ENCODE measurements around the gene PAFAH2. TPM values are rescaled to one million over a fixed set of nuclear protein-coding genes. Genes with fewer than 3 reads are reported as not detected.

The PAFAH2 gene
- total RNA-seq, 2 donors from 2014 or later = 11.6 to 13.3 TPM

DNA sequence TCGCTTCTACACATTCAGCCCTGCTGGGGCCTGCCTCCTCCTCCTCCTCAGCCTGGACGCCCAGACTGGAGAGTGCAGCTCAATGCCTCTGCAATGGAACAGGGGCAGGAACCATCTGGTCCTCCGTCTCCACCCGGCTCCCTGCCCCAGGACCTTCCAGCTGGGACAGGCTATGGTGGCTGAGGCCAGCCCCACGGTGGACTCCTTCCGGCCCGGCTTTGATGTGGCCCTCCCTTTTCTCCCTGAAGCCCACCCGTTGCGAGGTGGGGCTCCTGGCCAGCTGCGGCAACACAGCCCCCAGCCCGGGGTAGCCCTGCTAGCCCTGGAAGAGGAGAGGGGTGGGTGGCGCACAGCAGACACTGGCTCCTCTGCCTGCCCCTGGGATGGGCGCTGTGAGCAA is 25.1 kb upstream of the PAFAH2 start:
- no peak overlapping the region for H3K9ac ChIP-seq (ENCODE audit: extremely low read depth, low read length, poor library complexity, severe bottlenecking)
- H3K27ac ChIP-seq (ENCODE audit: low read depth, low read length) = no peak overlapping the region

DNA sequence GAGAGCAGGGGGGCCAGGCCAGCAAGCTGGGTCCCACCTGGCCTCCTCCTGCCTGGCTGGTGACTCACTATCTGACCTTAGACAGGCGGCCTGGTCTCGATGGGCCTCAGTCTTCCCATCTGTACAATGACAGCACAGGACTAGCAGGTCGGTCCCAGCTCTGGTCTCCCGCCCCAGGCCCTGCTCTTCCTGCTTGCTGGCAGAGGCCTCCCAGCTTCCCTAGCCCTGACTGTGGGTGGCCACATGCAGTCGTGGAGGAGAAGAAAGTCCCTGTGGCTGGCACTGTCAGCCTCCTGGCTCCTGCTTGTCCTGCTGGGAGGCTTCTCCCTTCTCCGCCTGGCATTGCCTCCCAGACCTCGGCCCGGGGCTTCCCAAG is 24.5 kb upstream of the PAFAH2 start:
- no peak for DNase-seq
- H3K36me3 ChIP-seq (ENCODE audit: control insufficient read depth, insufficient read depth, low read length) = no peaks in the 10 kb centered on the region
- Mint-ChIP-seq H3K9me3 (no peaks in the 10 kb centered on the region), H3K27ac (no peak overlapping the region), H3K27me3 (ENCODE audit: insufficient read depth) (peaks cover 2% of the 10 kb centered on the region), H3K4me1 (peaks cover 19% of the 10 kb centered on the region), H3K36me3 (ENCODE audit: low read depth) (no peaks in the 10 kb centered on the region), H3K4me3 (no peak overlapping the region)
- WGBS, 2 experiments (ENCODE audit: insufficient coverage in 1 of 2, insufficient read length in 1 of 2) = 93% methylated on average over 4 to 8 of the region's 8 CpGs
- no peaks in the 10 kb centered on the region for H3K9me3 ChIP-seq (ENCODE audit: control insufficient read depth, low read length)
- no peaks in the 10 kb centered on the region for H3K27me3 ChIP-seq (ENCODE audit: control insufficient read depth, insufficient read depth, low read length, poor library complexity, severe bottlenecking)
- no peak overlapping the region for H3K4me3 ChIP-seq (ENCODE audit: low read length)
- no peak overlapping the region for H3K27ac ChIP-seq (ENCODE audit: low read depth, low read length)
- peaks cover 2% of the 10 kb centered on the region for H3K4me1 ChIP-seq (ENCODE audit: control insufficient read depth, insufficient read depth, low read length)
- TF ChIP-seq, protein P1, sequence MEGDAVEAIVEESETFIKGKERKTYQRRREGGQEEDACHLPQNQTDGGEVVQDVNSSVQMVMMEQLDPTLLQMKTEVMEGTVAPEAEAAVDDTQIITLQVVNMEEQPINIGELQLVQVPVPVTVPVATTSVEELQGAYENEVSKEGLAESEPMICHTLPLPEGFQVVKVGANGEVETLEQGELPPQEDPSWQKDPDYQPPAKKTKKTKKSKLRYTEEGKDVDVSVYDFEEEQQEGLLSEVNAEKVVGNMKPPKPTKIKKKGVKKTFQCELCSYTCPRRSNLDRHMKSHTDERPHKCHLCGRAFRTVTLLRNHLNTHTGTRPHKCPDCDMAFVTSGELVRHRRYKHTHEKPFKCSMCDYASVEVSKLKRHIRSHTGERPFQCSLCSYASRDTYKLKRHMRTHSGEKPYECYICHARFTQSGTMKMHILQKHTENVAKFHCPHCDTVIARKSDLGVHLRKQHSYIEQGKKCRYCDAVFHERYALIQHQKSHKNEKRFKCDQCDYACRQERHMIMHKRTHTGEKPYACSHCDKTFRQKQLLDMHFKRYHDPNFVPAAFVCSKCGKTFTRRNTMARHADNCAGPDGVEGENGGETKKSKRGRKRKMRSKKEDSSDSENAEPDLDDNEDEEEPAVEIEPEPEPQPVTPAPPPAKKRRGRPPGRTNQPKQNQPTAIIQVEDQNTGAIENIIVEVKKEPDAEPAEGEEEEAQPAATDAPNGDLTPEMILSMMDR (conservative IDR thresholded peaks at IDR 0.05) = no peak
- no peak overlapping the region for H3K9ac ChIP-seq (ENCODE audit: extremely low read depth, low read length, poor library complexity, severe bottlenecking)

More for the DNA sequence above, 25.1 kb upstream of the PAFAH2 start:
- Histone ChIP-seq H3K4me3 (ENCODE audit: low read length) (no peak overlapping the region), H3K36me3 (ENCODE audit: control insufficient read depth, insufficient read depth, low read length) (no peaks in the 10 kb centered on the region), H3K9me3 (ENCODE audit: control insufficient read depth, low read length) (no peaks in the 10 kb centered on the region), H3K27me3 (ENCODE audit: control insufficient read depth, insufficient read depth, low read length, poor library complexity, severe bottlenecking) (no peaks in the 10 kb centered on the region), H3K4me1 (ENCODE audit: control insufficient read depth, insufficient read depth, low read length) (peaks cover 2% of the 10 kb centered on the region)
- WGBS, 2 experiments (ENCODE audit: insufficient coverage in 1 of 2, insufficient read length in 1 of 2) = 88 to 92% methylated on average over 3 to 13 of the region's 13 CpGs
- H3K4me1 Mint-ChIP-seq = peaks cover 19% of the 10 kb centered on the region
- no peak overlapping the region for H3K27ac Mint-ChIP-seq
- no peak for DNase-seq
- H3K9me3 Mint-ChIP-seq = no peaks in the 10 kb centered on the region
- no peaks in the 10 kb centered on the region for H3K36me3 Mint-ChIP-seq (ENCODE audit: low read depth)
- peaks cover 2% of the 10 kb centered on the region for H3K27me3 Mint-ChIP-seq (ENCODE audit: insufficient read depth)
- TF ChIP-seq, protein P1 (conservative IDR thresholded peaks at IDR 0.05) = no peak
- H3K4me3 Mint-ChIP-seq = no peak overlapping the region

DNA sequence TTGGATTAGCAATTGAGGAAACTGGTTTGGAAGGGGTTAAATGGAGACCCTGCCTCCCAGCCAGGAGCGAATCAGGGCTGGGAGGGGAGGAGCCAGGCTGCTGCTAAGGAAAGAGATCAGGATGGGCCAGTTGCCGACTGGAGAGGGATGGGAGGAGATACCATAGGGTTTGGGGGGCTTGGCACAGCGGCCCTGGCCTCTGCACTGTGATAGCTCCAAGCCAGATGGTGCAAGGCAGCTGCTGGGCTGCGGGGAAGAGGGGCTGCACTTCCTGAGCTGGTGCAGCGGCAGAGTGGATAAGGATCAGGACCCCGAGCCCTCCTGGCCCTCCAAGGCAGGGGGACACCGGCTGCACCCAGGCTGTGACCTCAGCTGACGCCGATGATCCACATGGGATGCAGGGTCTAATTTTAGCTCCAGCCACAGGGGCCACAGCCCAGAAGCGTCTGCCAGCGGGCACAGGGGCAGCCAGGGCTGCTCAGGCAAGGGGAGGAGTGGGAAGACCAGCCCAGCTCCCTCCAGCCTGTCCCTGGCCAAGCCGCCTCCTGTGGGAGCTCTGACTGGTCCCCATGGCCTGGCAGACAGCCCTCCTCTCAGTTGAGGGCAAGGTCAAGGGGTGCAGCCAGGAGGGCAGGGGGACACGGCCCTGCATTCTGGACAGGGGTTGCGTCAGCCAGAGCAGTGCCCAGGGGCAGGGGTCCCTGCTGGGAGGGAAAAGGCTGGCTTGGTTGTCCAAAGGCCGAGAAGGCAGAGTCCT is 24.0 kb upstream of the PAFAH2 start, which contains the start of gene EXTL1:
EXTL1 (plus strand) TSS at position 129 of the 757 bp plus-strand sequence. CDS start 872 bp downstream, outside the sequence.
- peak within 1 kb of the TSS; percentile 37 for H3K27ac ChIP-seq (ENCODE audit: low read depth, low read length)
- no peaks in the 10 kb centered on the region for H3K9me3 Mint-ChIP-seq
- H3K27me3 ChIP-seq (ENCODE audit: control insufficient read depth, insufficient read depth, low read length, poor library complexity, severe bottlenecking) = no peaks in the 10 kb centered on the region
- TF ChIP-seq, protein P1 (conservative IDR thresholded peaks at IDR 0.05) = no peak
- H3K9ac ChIP-seq (ENCODE audit: extremely low read depth, low read length, poor library complexity, severe bottlenecking) = no peak within 1 kb of the TSS
- DNase-seq = peak; percentile 91
- WGBS, 2 experiments (ENCODE audit: insufficient coverage in 1 of 2, insufficient read length in 1 of 2) = 48 to 58% methylated on average over 9 to 15 of the region's 15 CpGs
- H3K36me3 ChIP-seq (ENCODE audit: control insufficient read depth, insufficient read depth, low read length) = no peaks in the 10 kb centered on the region
- no peaks in the 10 kb centered on the region for H3K9me3 ChIP-seq (ENCODE audit: control insufficient read depth, low read length)
- H3K4me1 Mint-ChIP-seq = peaks cover 19% of the 10 kb centered on the region
- peaks cover 2% of the 10 kb centered on the region for H3K4me1 ChIP-seq (ENCODE audit: control insufficient read depth, insufficient read depth, low read length)
- peak within 1 kb of the TSS; percentile 65 for H3K4me3 Mint-ChIP-seq
- no peaks in the 10 kb centered on the region for H3K36me3 Mint-ChIP-seq (ENCODE audit: low read depth)
- peak within 1 kb of the TSS; percentile 84 for H3K27ac Mint-ChIP-seq
- H3K4me3 ChIP-seq (ENCODE audit: low read length) = peak within 1 kb of the TSS; percentile 77
- peaks cover 2% of the 10 kb centered on the region for H3K27me3 Mint-ChIP-seq (ENCODE audit: insufficient read depth)

All from endodermal cell (in vitro differentiated cells).